GM21717 (cell line): ENCODE data around the gene ZNF493.

Source experiments
- ATAC-seq: cut with Tn5 transposase; IDR thresholded peaks from one replicate; pipeline ENCODE4 v1.9.1; 2021; ENCODE audit warnings: mild to moderate bottlenecking, moderate library complexity; ENCODE audit not compliant: unreplicated experiment

Gene ZNF493

GRCh38 chr19:21462540-21462939 lies 65.6 kb downstream of the ZNF493 start:
- no peak for ATAC-seq

GRCh38 chr19:21463449-21464105 lies 66.6 kb downstream of the ZNF493 start:
- ATAC-seq = no peak

GRCh38 chr19:21466627-21467026 lies 69.7 kb downstream of the ZNF493 start:
- ATAC-seq = no peak

- ATAC-seq = no peak
Observed at GRCh38 chr19:21468791-21469190, 71.9 kb downstream of the ZNF493 start.

- ATAC-seq = no peak
Observed at GRCh38 chr19:21472507-21472906, 75.6 kb downstream of the ZNF493 start.

- ATAC-seq = no peak
Observed at GRCh38 chr19:21474671-21475181, 77.8 kb downstream of the ZNF493 start.
